GM12875 (cell line): ENCODE data around the gene COX6A1.

Source experiments
- H3K4me3 ChIP-seq: one replicate; pipeline ENCODE4 v1.5.1; 2011; ENCODE audit warnings: low read depth, low read length, control low read depth
- CTCF ChIP-seq: IDR thresholded peaks from 2 replicates; pipeline ENCODE4 v1.5.1; 2011; ENCODE audit warnings: low read depth, mild to moderate bottlenecking, control low read depth, inconsistent platforms, low read length, moderate library complexity, borderline replicate concordance; ENCODE audit not compliant: insufficient read depth

Gene COX6A1

GRCh38 chr12:120488057-120488640 is 50.2 kb downstream of the COX6A1 start:
- no peak overlapping the region for H3K4me3 ChIP-seq
- no peak for TF ChIP-seq CTCF

DNA sequence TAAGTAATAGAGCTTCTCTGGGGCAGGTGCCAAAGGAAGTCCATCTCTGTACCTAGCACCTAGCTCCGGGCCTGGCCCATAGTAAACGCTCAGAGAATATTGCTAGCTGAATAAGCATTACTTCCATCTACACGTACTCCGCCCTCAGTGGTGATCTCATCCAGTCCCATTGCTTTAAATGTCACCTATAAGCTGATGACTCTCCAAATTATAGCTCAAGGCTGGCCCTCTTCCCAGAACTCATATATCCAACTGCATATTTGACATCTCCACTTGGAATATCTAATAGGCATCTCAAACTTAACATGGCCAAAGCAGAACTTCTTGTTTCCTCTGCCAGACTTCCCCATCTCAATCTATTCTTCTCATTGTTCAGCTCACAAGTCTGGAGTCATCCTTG is 51.1 kb downstream of the COX6A1 start:
- TF ChIP-seq CTCF: no peak
- H3K4me3 ChIP-seq: no peak overlapping the region

- TF ChIP-seq CTCF: no peak
- no peak overlapping the region for H3K4me3 ChIP-seq
Measured at GRCh38 chr12:120490325-120490724, 52.4 kb downstream of the COX6A1 start.
